CD4-positive, alpha-beta T cell treated with Interleukin-15 for 1 hour (primary cell): Measurements from ENCODE around the gene CCND2.

ENCODE experiments used
- DNase-seq: peaks from one replicate; pipeline ENCODE4 v3.0.0-alpha.2; 2020

Gene CCND2

GRCh38 chr12:4278329-4279197, 5.0 kb downstream of the CCND2 start:
- DNase-seq: peak; percentile 47

GRCh38 chr12:4279198-4279690, 5.7 kb downstream of the CCND2 start:
- DNase-seq: no peak

- DNase-seq: no peak
Observed at GRCh38 chr12:4280351-4281163, 7.0 kb downstream of the CCND2 start.

GRCh38 chr12:4281173-4281654, 7.7 kb downstream of the CCND2 start:
- DNase-seq: no peak

- DNase-seq: no peak
Observed at GRCh38 chr12:4282103-4282891, 8.7 kb downstream of the CCND2 start.

GRCh38 chr12:4282892-4283511, 9.4 kb downstream of the CCND2 start:
- no peak for DNase-seq

- no peak for DNase-seq
Observed at GRCh38 chr12:4283512-4284255, 10.1 kb downstream of the CCND2 start.

GRCh38 chr12:4284306-4284705, 10.7 kb downstream of the CCND2 start:
- no peak for DNase-seq

GRCh38 chr12:4285070-4285469, 11.5 kb downstream of the CCND2 start:
- no peak for DNase-seq

- no peak for DNase-seq
Observed at GRCh38 chr12:4286228-4286627, 12.7 kb downstream of the CCND2 start.

- DNase-seq: no peak
Observed at GRCh38 chr12:4286771-4287317, 13.3 kb downstream of the CCND2 start.

GRCh38 chr12:4287325-4288211, 14.0 kb downstream of the CCND2 start:
- DNase-seq: no peak

- DNase-seq: no peak
Observed at GRCh38 chr12:4288296-4289131, 15.0 kb downstream of the CCND2 start.

GRCh38 chr12:4289231-4289878, 15.8 kb downstream of the CCND2 start:
- DNase-seq: no peak

GRCh38 chr12:4289998-4290790, 16.6 kb downstream of the CCND2 start:
- no peak for DNase-seq

GRCh38 chr12:4292341-4293073, 18.9 kb downstream of the CCND2 start:
- DNase-seq: no peak
